HT-29 (cell line): ENCODE measurements around the gene DNAJC7. TPM values are rescaled to one million over a fixed set of nuclear protein-coding genes. Genes with fewer than 3 reads are reported as not detected.

Experiments used
- DNase-seq: peaks from one replicate; pipeline ENCODE4 v3.0.0-alpha.2; 2015; ENCODE audit warnings: low spot score
- total RNA-seq: library from RNA; depleted of rRNA; stranded (reverse); fragments of >200 nt; shearing (Covaris generic); gene quantifications from 2 replicates; pipeline ENCODE4 v1.2.3, GENCODE V29; 2014

DNAJC7 gene
- total RNA-seq, 1 experiment from 2014 or later: 52.8 TPM

DNA sequence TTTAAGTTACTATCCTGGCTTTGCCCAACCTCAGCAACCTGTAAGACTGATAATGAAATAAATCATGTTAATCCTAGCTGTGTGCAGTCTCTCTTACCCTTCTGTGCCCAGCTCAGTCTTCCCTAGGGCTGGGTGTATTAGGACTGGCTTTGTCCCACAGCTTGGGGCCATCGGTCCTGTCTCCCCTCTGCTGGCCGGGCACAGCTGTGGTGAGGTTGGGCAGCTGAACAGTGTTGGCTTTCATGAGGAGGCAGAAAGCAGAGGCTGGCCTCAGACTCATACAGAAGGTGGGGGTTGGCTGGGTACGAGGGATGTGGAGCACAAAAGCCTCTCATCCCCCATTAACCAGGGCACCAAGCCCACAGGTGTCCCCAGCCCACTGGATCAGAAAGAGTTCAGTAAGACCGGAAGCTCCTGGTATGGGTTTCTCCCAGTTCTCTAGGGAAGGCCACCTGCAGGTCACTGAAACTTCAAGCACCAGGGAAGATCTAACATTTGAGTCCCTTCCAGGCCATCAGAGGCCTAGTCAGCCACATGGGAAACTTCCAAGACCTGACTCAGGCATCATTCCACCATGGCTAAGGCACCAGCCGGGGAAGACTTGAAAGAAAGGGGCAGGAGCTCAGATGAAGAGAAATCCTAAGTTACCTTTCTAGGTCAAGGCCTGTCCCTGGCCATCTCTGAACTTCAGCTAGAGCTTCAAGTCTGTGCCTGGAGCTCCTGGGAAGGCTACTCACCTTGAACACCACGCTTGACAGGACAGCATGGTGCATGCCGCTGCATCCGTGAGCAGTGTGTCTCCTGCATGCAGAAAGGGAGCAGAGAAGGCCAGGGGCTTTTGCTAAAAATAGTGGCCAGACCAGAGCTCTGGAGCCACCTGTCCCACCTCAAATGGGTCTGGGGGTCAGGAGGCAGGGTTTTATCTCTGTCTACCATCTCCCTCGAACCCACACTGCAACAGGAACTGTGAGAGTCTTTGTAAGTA lies 41.8 kb downstream of the DNAJC7 start:
- DNase-seq: no peak

DNA sequence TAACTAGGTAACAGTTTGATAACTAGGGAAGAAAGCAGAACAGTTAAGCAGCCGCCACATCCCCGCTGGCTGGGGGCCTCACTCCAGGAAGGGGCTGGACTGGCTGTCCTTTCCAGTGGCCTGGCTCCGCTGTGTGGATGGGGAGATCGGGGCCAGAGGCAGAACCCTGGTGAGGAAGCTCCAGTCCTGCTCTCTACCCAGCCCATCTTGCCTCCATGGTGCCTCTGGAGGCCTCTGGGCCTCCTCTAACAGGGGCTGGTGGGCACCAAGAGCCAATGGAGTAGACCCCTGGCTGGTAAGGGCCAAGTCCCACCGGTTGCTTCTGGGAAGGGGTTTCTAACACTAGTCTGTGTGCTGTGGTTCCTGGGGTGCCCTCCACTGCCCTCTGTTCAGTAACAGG lies 42.6 kb downstream of the DNAJC7 start:
- no peak for DNase-seq

DNA sequence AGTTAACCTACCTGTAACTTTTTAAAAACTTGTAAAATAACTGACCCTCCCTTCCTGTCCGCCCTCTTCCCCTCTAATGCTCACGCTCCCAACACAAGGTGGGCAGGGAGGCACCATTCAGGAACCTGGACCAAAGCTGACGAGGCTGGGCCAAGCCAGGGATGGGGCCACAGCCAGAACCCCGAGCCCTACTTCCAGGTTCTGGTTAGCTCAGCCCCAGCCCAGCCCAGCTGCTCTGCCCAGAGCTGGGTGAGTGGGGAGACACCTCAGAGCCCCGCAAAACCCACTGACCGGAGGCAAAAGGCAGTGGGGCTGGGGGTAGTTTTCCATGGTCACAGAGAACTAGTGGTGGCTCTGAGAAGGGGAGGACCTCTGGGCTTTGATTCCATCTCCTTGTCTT lies 43.2 kb downstream of the DNAJC7 start:
- no peak for DNase-seq

GRCh38 chr17:41973408-41973811 lies 43.8 kb downstream of the DNAJC7 start:
- DNase-seq: no peak

GRCh38 chr17:41972571-41973407 lies 44.5 kb downstream of the DNAJC7 start:
- no peak for DNase-seq

GRCh38 chr17:41971721-41972523 lies 45.3 kb downstream of the DNAJC7 start:
- DNase-seq: no peak

GRCh38 chr17:41970901-41971331 lies 46.3 kb downstream of the DNAJC7 start:
- DNase-seq: no peak

- DNase-seq: no peak
These were observed 48.6 kb downstream of the DNAJC7 start for GRCh38 chr17:41968676-41969075.

GRCh38 chr17:41967921-41968578 lies 49.2 kb downstream of the DNAJC7 start:
- DNase-seq: no peak

DNA sequence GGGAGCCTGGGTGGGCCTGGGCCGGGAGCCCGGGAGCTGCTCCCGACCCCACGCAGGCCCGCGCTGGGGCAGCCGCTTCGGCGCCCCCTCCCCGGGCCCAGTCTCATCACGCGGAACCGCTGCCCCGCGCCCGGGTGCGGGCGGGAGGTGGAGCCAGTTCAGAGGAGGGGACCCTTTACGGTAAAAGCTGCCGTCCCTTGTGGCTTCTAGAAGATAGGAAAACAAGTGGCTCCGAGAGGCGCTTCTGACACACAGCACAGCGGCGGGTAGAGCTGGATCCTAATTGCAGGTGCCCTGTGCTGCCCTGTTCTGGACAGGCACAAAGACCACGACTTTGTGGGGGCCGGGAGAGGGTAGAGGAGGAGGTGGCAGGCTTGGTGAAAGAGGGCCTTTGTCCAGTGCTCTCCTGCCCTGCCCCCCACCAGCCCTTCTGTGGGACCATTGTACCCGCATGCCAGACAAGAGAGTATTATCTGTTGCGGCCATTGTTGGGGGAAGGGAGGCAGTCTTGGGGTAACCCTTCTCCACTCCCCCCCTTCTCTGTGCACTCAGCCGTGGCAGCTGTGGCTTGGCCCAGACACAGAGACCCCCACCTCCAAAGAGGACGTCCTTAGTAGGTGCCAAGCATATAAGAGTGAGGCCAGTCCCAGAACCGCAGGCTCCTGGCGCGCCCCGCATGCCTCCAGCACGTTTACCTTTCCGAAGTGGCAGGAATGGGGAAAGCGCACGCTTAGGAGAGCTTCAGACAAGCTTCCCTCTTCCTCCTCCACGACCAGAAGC lies 49.9 kb downstream of the DNAJC7 start:
- peak; percentile 25 for DNase-seq

- DNase-seq: peak; percentile 88
These were observed 50.6 kb downstream of the DNAJC7 start, which contains the start of gene CNP for GRCh38 chr17:41966463-41967140. CNP (plus strand) TSS chr17:41966795; CDS start chr17:41966885, 90 bp downstream.

DNA sequence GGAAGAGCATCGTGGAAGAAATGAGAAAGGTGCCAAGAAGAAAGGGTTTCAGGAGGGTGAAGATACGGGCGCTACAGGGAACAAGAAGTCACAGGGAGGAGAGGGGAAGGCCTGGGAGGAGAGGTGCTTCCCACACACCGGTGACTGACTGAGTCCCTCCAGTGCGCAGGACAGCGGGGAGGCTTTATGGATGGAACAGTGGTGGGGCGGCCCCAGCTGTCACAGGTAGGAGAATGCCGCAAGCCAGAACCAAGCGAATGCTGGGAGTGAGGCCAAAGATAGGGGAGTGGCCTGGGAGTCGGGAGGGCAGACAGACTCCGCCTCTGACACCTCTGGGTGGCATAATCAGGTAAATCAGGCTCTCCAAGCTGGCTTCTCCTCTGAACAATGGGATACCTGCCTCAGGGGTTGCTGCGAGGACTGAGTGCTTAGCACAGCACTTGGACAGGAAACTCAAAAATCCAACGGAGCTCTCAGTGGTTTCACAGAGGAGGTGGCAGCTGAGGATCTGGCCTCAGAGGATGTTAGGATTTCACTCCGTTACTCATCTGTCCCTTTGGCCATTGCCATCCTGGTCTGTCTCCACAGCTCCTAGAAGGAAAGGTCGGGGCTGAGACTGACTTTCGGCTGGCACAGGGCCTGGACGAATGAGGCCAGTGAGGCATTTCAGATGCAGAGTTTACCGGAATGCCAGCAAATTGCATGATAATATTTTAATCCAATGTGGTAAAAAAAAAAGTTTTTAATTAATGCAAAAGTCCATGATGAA lies 51.4 kb downstream of the DNAJC7 start:
- DNase-seq: peak; percentile 94

DNA sequence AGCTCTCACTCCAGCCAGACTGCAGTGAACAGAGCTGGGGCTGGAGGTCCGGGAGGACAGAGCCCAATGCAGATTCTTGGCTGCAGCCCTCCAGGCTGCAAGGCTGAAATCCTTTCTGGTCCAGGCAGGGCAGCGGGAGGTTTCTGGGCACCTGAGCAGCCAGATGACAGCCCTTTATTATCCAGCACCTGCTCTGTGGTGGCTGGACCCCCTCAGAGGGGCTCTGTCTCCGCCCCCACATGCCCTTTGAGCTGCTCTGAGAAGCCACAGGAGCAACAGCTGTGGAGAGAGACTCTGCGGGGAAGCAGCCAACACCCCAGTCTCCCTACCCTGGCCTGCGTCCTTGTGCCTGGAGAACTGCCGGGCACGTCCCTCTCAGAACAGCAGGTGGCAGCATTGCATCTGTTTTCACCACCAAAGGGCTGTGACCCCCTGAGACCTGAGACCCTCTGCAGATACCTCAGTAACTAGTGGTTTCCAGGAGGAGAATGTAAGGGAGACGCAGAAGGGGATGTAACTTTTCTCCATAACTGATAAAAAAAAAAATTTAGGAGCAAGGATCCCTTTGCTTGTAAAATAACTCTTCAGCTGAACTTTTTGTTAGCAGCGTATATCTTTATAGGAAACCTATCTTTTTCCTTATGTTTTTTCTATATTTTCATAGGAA lies 54.3 kb downstream of the DNAJC7 start:
- DNase-seq: peak; percentile 64

- no peak for DNase-seq
These were observed 55.1 kb downstream of the DNAJC7 start for GRCh38 chr17:41962111-41962510.

GRCh38 chr17:41959336-41960095 lies 57.7 kb downstream of the DNAJC7 start:
- peak; percentile 65 for DNase-seq

DNA sequence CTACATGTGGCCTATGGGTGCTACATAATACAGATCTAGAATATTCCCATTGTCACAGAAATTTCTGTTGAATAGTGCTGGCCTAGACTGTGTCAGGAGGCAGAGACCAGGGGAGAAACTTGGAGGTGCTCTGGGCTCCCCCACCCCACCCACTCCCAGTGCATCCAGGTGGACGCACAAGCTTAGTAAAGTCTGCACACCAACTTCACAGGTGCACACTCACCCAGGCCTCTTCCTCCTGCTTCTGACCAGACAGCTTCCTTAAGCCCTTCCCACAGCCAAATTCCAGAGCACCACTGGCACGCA lies 58.3 kb downstream of the DNAJC7 start:
- DNase-seq: no peak

- no peak for DNase-seq
These were observed 59.3 kb downstream of the DNAJC7 start for GRCh38 chr17:41957869-41958439.
